ENCODE data around the gene HPN. TPM values are rescaled to one million over a fixed set of nuclear protein-coding genes. Genes with fewer than 3 reads are reported as not detected.

Gene HPN
- polyA plus RNA-seq, 1 experiment = not detected

DNA sequence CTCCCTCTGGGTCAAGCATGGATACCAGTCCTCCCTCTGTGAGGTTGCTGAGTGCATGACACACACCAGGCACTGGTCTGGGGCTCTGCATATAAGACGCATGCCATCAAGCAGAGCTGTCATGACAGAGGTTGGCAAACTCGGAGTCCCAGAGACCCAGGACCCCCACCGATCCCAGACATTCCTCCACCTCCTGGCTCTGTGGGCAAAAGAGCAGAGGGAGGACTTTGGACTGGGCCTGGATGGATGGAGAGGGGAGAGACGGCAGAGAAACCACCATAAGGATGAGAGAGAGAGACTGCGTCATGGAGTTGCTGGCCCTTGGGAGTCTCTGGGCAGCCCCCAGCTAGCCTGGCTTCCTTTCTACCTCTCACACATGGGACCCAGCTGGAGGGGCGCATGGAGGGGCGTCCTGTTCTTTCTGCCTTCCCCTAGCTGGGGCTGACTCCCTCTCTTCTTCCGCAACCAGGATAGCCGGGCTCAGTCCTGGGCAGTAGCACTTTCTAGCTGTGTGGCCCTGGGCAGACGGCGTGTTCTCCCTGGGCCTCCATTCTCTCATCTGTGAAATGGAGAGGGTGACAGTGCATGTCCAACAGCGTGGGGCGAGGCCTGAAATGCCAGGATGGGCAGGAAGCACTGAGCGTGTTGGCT is 1.6 kb downstream of the HPN start:
- Histone ChIP-seq H3K9me3 (ENCODE audit: control insufficient read depth, insufficient read depth, low read length) (no peaks in the 10 kb centered on the region), H3K4me3 (ENCODE audit: low read depth, low read length) (no peak overlapping the region), H3K27ac (ENCODE audit: low read depth, low read length) (no peak overlapping the region), H3K27me3 (ENCODE audit: control insufficient read depth, insufficient read depth, low read length) (peaks cover 4% of the 10 kb centered on the region)
- no peak for DNase-seq (ENCODE audit: low read depth, low spot score)
- ChIA-PET CTCF (interaction anchor here (2.1 to 2.6 kb wide), 4 partner anchors 15 to 92 kb away, joined by 10 to 31 read pairs (median 20); partner anchors contain the start of gene LGI4), POLR2A (interaction anchor here (0.6 to 0.7 kb wide), 2 partner anchors 12 to 162 kb away, joined by 3 to 5 read pairs; no protein-coding TSS in a partner anchor)
- TF ChIP-seq, protein P1, sequence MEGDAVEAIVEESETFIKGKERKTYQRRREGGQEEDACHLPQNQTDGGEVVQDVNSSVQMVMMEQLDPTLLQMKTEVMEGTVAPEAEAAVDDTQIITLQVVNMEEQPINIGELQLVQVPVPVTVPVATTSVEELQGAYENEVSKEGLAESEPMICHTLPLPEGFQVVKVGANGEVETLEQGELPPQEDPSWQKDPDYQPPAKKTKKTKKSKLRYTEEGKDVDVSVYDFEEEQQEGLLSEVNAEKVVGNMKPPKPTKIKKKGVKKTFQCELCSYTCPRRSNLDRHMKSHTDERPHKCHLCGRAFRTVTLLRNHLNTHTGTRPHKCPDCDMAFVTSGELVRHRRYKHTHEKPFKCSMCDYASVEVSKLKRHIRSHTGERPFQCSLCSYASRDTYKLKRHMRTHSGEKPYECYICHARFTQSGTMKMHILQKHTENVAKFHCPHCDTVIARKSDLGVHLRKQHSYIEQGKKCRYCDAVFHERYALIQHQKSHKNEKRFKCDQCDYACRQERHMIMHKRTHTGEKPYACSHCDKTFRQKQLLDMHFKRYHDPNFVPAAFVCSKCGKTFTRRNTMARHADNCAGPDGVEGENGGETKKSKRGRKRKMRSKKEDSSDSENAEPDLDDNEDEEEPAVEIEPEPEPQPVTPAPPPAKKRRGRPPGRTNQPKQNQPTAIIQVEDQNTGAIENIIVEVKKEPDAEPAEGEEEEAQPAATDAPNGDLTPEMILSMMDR (IDR thresholded peaks at IDR 0.05; ENCODE audit: low read depth, low read length) = no peak

DNA sequence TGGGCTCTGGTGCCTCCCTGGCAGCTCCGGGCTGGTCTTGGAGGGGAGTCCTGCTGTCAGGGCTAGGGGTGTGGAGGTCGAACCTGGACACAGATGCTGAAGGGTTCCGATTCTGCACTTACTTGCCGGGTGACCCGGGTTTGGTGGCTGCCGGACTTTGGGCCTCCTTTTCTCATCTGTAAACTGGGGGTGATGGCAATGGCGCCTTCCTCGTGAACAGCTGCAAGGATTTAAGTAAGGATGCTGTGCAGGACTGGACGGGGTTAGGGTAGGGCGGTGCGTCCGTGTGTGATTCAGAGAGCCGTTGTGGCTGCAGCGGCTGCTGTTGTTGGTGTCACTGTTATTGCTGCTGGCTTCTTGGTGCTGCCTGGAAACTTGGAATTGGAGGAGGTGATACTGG is 2.4 kb downstream of the HPN start:
- CTCF ChIA-PET = interaction anchor here (0.8 to 2.6 kb wide), 30 partner anchors 9 to 451 kb away, joined by 3 to 31 read pairs (median 5); partner anchors contain the start of genes FXYD5, FXYD7 and LGI4
- no peaks in the 10 kb centered on the region for H3K9me3 ChIP-seq (ENCODE audit: control insufficient read depth, insufficient read depth, low read length)
- peaks cover 4% of the 10 kb centered on the region for H3K27me3 ChIP-seq (ENCODE audit: control insufficient read depth, insufficient read depth, low read length)
- TF ChIP-seq, protein P1 (IDR thresholded peaks at IDR 0.05; ENCODE audit: low read depth, low read length) = no peak
- DNase-seq (ENCODE audit: low read depth, low spot score) = no peak
- H3K27ac ChIP-seq (ENCODE audit: low read depth, low read length) = no peak overlapping the region
- POLR2A ChIA-PET = interaction anchor here (0.7 kb wide), 1 partner anchor 11 kb away, joined by 3 read pairs; no protein-coding TSS in a partner anchor
- H3K4me3 ChIP-seq (ENCODE audit: low read depth, low read length) = no peak overlapping the region

DNA sequence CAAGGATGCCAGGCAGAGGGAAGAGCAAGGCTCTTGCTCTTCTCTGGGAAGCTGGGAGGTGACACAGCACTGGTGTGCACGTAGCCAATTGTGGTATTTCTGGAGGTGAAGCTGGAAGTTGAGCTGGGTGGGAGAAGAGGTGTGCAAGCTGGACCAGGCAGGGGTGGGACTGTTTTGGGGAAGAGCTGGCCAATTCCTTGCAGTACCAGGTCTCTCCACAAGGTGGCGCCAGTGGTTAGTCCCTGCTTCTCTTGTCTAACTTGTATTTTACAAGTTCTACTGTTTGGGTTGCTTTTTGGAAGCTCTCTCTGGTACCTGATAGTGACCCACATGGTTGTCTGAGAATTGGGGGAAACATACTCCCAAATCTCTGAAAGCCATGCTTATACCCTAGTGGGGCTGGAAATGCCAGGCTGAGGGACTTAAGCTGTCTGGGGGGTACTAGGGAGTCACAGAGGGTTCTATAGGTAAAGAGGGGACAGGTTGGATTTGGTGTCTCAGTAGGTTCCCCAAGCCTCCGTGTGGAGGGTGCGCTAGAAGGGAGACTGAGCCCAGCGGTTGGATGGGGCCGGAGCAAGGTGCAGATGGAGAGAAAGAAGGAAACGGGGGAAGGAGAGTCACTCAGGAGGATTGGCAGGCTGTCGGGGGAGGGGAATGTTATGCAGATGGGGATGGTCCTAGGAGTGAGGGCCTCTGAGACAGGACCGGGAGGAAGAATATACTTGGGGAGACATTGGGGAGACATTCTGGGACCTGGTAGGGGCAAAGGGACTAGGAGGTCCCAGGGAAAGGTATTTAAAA is 3.0 kb downstream of the HPN start:
- Histone ChIP-seq H3K27me3 (ENCODE audit: control insufficient read depth, insufficient read depth, low read length) (peaks cover 7% of the 10 kb centered on the region), H3K4me3 (ENCODE audit: low read depth, low read length) (no peak overlapping the region), H3K27ac (ENCODE audit: low read depth, low read length) (no peak overlapping the region), H3K9me3 (ENCODE audit: control insufficient read depth, insufficient read depth, low read length) (no peaks in the 10 kb centered on the region)
- DNase-seq (ENCODE audit: low read depth, low spot score) = no peak
- TF ChIP-seq, protein P1 (IDR thresholded peaks at IDR 0.05; ENCODE audit: low read depth, low read length) = peak; percentile 94
- ChIA-PET POLR2A (interaction anchor here (0.6 kb wide), 1 partner anchor 219 kb away, joined by 4 read pairs; no protein-coding TSS in a partner anchor), CTCF (interaction anchor here (0.7 to 2.6 kb wide), 31 partner anchors 9 to 450 kb away, joined by 3 to 31 read pairs (median 5); partner anchors contain the start of genes FXYD5, FXYD7 and LGI4)

DNA sequence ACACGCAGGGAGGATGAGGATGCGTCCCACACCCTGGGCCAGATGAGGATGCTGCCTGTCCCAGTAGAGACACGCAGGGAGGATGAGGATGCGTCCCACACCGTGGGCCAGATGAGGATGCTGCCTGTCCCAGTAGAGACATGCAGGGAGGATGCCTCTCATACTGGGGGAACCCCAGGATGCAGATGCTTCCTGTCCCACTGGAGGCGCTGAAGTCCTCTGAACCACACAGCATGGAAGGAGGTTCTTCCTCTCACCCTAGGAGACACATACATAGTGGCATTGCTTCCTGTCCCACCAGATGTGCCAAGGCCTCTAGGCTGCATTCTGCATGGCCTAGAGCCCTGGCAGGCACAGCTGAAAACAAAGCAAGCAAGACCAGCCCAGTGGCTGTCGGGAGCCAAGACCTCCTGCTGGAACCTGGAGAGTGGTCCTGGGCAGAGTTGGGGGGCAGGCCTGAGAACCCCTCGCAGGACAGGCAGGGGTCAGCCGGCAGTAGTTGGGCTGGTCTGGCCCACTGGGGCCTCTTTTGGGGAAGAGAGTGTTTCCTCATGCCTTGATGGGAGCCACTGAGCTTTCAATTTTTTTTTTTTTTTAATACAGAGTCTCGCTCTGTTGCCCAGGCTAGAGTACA is 4.3 kb downstream of the HPN start:
- TF ChIP-seq, protein P1 (IDR thresholded peaks at IDR 0.05; ENCODE audit: low read depth, low read length) = peak; percentile 53
- Histone ChIP-seq H3K4me3 (ENCODE audit: low read depth, low read length) (no peak overlapping the region), H3K9me3 (ENCODE audit: control insufficient read depth, insufficient read depth, low read length) (no peaks in the 10 kb centered on the region), H3K27ac (ENCODE audit: low read depth, low read length) (no peak overlapping the region), H3K27me3 (ENCODE audit: control insufficient read depth, insufficient read depth, low read length) (peaks cover 7% of the 10 kb centered on the region)
- CTCF ChIA-PET = interaction anchor here (0.6 to 2.6 kb wide), 10 partner anchors 8 to 108 kb away, joined by 3 to 17 read pairs (median 4); partner anchors contain the start of genes FXYD5 and LGI4
- POLR2A ChIA-PET = no interaction called here
- no peak for DNase-seq (ENCODE audit: low read depth, low spot score)
